ENCODE results near the gene WDR89. TPM values are rescaled to one million over a fixed set of nuclear protein-coding genes. Genes with fewer than 3 reads are reported as not detected.

WDR89 gene
- total RNA-seq, 5 donors from 2014 or later (not counting 1 experiment from before 2014, with no cell fraction given), result 12.1 to 31.3 (median 25.7) TPM

DNA sequence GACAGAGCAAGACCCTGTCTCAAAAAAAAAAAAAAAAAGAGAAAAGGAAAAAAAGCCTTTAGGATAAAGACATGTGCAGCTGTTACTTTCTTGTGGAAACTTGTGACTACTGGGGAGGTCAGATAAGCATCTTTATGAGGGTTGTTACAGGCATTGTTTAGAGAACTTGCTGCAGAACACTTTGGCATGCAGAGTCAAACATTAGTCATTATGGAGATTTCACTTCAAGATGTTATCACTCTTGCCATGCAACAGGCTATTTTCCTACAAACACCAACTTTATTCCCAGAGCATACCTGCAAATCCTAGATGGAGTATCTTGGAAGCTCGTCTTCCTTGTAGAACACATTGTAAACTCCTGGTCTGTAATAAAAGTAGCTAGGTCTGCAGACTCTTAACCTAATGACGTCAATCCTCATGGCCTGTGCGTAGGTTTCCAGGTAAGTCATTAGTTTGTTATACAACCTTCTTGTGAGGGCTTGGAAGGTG, 36.3 kb upstream of the WDR89 start:
- Mint-ChIP-seq H3K36me3 (peaks cover 26% of the 10 kb centered on the region), H3K27ac (no peak overlapping the region), H3K4me3 (no peak overlapping the region), H3K4me1 (peaks cover 0 to 5% (median 0%) of the 10 kb centered on the region in 3 donors), H3K9me3 (no peaks in the 10 kb centered on the region), H3K27me3 (no peaks in the 10 kb centered on the region)
- Histone ChIP-seq H3K27me3 (replicated peaks in 1 of 2; ENCODE audit: control insufficient read depth in 2 of 2, extremely low read depth in 1 of 2, insufficient read depth in 2 of 2, low read length in 1 of 2) (no peaks in the 10 kb centered on the region), H3K4me1 (ENCODE audit: control insufficient read depth in 1 of 2, extremely low read depth in 1 of 2, insufficient read depth in 2 of 2, low read length in 2 of 2) (no peaks in the 10 kb centered on the region), H3K27ac (ENCODE audit: low read length) (no peak overlapping the region), H3K36me3 (ENCODE audit: control insufficient read depth in 2 of 2, extremely low read depth in 1 of 2, insufficient read depth in 1 of 2, low read length in 1 of 2) (peaks cover 0 to 9% of the 10 kb centered on the region in 2 donors), H3K9me3 (no peaks in the 10 kb centered on the region), H3K4me3 (ENCODE audit: control insufficient read depth in 1 of 2, extremely low read depth in 1 of 2, low read length in 1 of 2) (no peak overlapping the region)
- POLR2A ChIA-PET, result interaction anchor here (0.5 to 0.7 kb wide), 2 partner anchors 12 to 42 kb away, joined by 3 to 5 read pairs; no protein-coding TSS in a partner anchor
- DNase-seq, result no peak
- ATAC-seq (replicated peaks in 1 of 4), result no peak
- CTCF ChIA-PET, result no interaction called here
- 100% methylated on average over 1 of the region's 3 CpGs for WGBS (ENCODE audit: insufficient coverage)

DNA sequence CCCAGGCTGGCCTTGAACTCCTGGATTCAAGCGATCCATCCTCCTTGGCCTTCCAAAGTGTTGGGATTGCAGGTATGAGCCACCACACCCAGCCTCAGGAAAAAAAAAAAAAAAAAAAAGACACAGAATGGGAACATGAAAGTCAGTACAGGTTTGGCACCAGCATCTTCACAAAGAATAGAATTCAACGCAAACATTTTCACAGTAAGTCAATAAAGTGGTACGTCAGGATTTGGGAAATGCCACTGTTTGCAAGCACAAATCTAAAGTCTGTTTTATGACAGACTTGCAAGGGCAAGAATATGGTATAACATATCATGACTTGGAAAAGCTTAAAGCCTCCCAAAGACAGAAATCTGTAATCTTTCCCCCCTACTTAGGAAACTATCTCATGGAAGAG, 34.9 kb upstream of the WDR89 start:
- no peaks in the 10 kb centered on the region for H3K27me3 ChIP-seq (replicated peaks in 1 of 2; ENCODE audit: control insufficient read depth in 2 of 2, extremely low read depth in 1 of 2, insufficient read depth in 2 of 2, low read length in 1 of 2)
- H3K4me3 ChIP-seq (ENCODE audit: control insufficient read depth in 1 of 2, extremely low read depth in 1 of 2, low read length in 1 of 2), result no peak overlapping the region
- WGBS (ENCODE audit: insufficient coverage), result 100% methylated on average over 1 of the region's 3 CpGs
- Mint-ChIP-seq H3K27ac (no peak overlapping the region), H3K9me3 (no peaks in the 10 kb centered on the region), H3K36me3 (peaks cover 22% of the 10 kb centered on the region), H3K4me3 (no peak overlapping the region), H3K27me3 (no peaks in the 10 kb centered on the region), H3K4me1 (peaks cover 0 to 5% (median 0%) of the 10 kb centered on the region in 3 donors)
- no peaks in the 10 kb centered on the region for H3K9me3 ChIP-seq
- no peaks in the 10 kb centered on the region for H3K4me1 ChIP-seq (ENCODE audit: control insufficient read depth in 1 of 2, extremely low read depth in 1 of 2, insufficient read depth in 2 of 2, low read length in 2 of 2)
- DNase-seq, result no peak
- no peak for ATAC-seq (replicated peaks in 1 of 4)
- ChIA-PET CTCF (no interaction called here), POLR2A (no interaction called here)
- H3K27ac ChIP-seq (ENCODE audit: low read length), result no peak overlapping the region
- H3K36me3 ChIP-seq (ENCODE audit: control insufficient read depth in 2 of 2, extremely low read depth in 1 of 2, insufficient read depth in 1 of 2, low read length in 1 of 2), result peaks cover 0 to 4% of the 10 kb centered on the region in 2 donors

DNA sequence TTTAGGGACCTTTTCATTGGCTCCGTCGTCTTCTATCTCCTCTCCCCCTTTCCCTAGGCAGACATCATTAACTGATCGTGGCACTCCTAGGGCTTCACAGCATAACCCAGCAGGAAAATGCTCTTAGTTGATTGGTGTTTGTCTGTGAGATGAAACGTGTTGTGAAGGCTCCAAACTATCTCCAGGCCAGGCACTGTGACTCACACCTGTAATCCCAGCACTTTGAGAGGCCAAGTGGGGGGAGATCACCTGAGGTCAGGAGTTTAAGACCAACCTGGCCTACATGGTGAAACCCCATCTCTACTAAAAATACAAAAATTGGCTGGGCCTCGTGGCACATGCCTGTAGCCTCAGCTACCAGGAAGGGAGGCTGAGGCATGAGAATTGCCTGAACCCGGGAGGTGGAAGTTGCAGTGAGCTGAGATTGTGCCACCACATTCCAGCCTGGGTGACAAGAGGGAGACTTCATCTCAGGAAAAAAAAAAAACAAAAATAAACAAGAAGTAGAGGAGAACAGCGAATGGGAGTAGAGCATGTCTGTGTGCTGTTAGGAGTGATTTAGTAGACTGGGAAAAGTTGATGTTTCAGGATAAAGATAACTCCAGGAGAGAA, 32.3 kb upstream of the WDR89 start:
- H3K9me3 ChIP-seq, result no peaks in the 10 kb centered on the region
- no peak for ATAC-seq (replicated peaks in 1 of 4)
- Mint-ChIP-seq H3K36me3 (peaks cover 20% of the 10 kb centered on the region), H3K4me3 (no peak overlapping the region), H3K4me1 (peaks cover 0 to 5% (median 0%) of the 10 kb centered on the region in 3 donors), H3K27me3 (no peaks in the 10 kb centered on the region), H3K27ac (no peak overlapping the region), H3K9me3 (no peaks in the 10 kb centered on the region)
- H3K4me1 ChIP-seq (ENCODE audit: control insufficient read depth in 1 of 2, extremely low read depth in 1 of 2, insufficient read depth in 2 of 2, low read length in 2 of 2), result no peaks in the 10 kb centered on the region
- POLR2A ChIA-PET, result no interaction called here
- CTCF ChIA-PET, result no interaction called here
- no peak overlapping the region for H3K4me3 ChIP-seq (ENCODE audit: control insufficient read depth in 1 of 2, extremely low read depth in 1 of 2, low read length in 1 of 2)
- DNase-seq, result no peak
- H3K27me3 ChIP-seq (replicated peaks in 1 of 2; ENCODE audit: control insufficient read depth in 2 of 2, extremely low read depth in 1 of 2, insufficient read depth in 2 of 2, low read length in 1 of 2), result no peaks in the 10 kb centered on the region
- peaks cover 0 to 4% of the 10 kb centered on the region in 2 donors for H3K36me3 ChIP-seq (ENCODE audit: control insufficient read depth in 2 of 2, extremely low read depth in 1 of 2, insufficient read depth in 1 of 2, low read length in 1 of 2)
- WGBS (ENCODE audit: insufficient coverage), result 83% methylated on average over 1 of the region's 7 CpGs
- no peak overlapping the region for H3K27ac ChIP-seq (ENCODE audit: low read length)

DNA sequence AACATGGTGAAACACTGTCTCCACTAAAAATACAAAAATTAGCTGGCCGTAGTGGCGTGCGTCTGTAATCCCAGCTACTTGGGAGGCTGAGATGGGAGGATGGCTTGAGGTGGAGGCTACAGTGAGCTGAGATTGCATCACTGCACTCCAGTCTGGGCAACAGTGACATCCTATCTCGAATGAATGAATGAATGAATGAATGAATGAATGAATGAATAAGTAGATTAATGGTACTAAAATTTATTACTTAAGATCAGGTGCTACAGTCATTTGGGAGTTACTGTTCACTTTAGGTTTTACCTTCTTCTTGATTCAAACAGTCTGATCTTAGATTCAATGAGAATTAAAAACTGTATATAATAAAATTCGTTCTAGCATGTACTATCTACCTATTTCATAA, 31.6 kb upstream of the WDR89 start:
- Histone ChIP-seq H3K27ac (ENCODE audit: low read length) (no peak overlapping the region), H3K9me3 (no peaks in the 10 kb centered on the region), H3K4me1 (ENCODE audit: control insufficient read depth in 1 of 2, extremely low read depth in 1 of 2, insufficient read depth in 2 of 2, low read length in 2 of 2) (no peaks in the 10 kb centered on the region), H3K4me3 (ENCODE audit: control insufficient read depth in 1 of 2, extremely low read depth in 1 of 2, low read length in 1 of 2) (no peak overlapping the region), H3K36me3 (ENCODE audit: control insufficient read depth in 2 of 2, extremely low read depth in 1 of 2, insufficient read depth in 1 of 2, low read length in 1 of 2) (peaks cover 0 to 4% of the 10 kb centered on the region in 2 donors), H3K27me3 (replicated peaks in 1 of 2; ENCODE audit: control insufficient read depth in 2 of 2, extremely low read depth in 1 of 2, insufficient read depth in 2 of 2, low read length in 1 of 2) (no peaks in the 10 kb centered on the region)
- ChIA-PET POLR2A (no interaction called here), CTCF (no interaction called here)
- H3K4me1 Mint-ChIP-seq, result peaks cover 0 to 5% (median 0%) of the 10 kb centered on the region in 3 donors
- H3K36me3 Mint-ChIP-seq, result peaks cover 17% of the 10 kb centered on the region
- 100% methylated on average over 1 of the region's 5 CpGs for WGBS (ENCODE audit: insufficient coverage)
- H3K27me3 Mint-ChIP-seq, result no peaks in the 10 kb centered on the region
- H3K4me3 Mint-ChIP-seq, result no peak overlapping the region
- H3K27ac Mint-ChIP-seq, result no peak overlapping the region
- H3K9me3 Mint-ChIP-seq, result no peaks in the 10 kb centered on the region
- DNase-seq (no peak), ATAC-seq (replicated peaks in 1 of 4) (no peak)

DNA sequence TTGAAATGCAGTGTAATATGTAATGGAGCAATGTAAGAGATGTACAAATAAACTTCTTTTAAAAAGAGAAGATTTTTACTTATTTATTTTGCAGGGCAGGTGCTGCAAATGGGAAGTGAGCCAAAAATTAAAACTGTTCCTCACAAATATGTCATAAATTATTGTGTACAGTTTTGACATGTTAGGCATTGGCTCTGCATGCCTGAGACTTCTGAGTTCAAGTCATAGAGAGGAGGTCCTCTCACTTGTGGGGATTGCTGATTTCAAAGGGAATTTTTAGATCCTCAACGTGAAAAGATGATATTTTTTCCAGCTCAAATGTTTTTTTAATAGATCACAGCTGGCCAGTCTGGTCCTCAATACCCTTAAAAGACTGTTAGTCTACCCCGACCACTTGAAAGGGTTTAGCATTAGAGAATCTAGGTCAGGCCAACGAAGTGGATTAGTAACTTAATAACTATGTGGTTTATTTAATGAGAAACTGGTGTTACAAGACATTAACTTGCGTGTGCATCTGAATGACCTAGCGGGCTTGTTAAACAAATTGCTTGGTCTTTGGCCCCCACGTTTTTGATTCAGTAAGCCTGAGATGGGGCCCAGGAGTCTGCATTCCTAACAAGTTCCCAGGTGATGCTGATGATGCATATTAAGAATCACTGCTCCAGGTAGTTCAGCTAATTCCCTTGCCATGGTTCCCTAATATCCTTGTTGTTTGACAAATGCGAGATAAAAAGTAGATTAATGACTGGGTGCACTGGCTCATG, 30.9 kb upstream of the WDR89 start:
- no peaks in the 10 kb centered on the region for H3K4me1 ChIP-seq (ENCODE audit: control insufficient read depth in 1 of 2, extremely low read depth in 1 of 2, insufficient read depth in 2 of 2, low read length in 2 of 2)
- H3K9me3 Mint-ChIP-seq, result no peaks in the 10 kb centered on the region
- DNase-seq (no peak), ATAC-seq (replicated peaks in 1 of 4) (no peak)
- peaks cover 12% of the 10 kb centered on the region for H3K36me3 Mint-ChIP-seq
- no peak overlapping the region for H3K4me3 ChIP-seq (ENCODE audit: control insufficient read depth in 1 of 2, extremely low read depth in 1 of 2, low read length in 1 of 2)
- peaks cover 0 to 4% of the 10 kb centered on the region in 2 donors for H3K36me3 ChIP-seq (ENCODE audit: control insufficient read depth in 2 of 2, extremely low read depth in 1 of 2, insufficient read depth in 1 of 2, low read length in 1 of 2)
- ChIA-PET POLR2A (interaction anchor here (0.6 to 0.7 kb wide), 2 partner anchors 39 to 555 kb away, joined by 3 read pairs; no protein-coding TSS in a partner anchor), CTCF (no interaction called here)
- H3K27me3 ChIP-seq (replicated peaks in 1 of 2; ENCODE audit: control insufficient read depth in 2 of 2, extremely low read depth in 1 of 2, insufficient read depth in 2 of 2, low read length in 1 of 2), result no peaks in the 10 kb centered on the region
- no peaks in the 10 kb centered on the region for H3K27me3 Mint-ChIP-seq
- no peak overlapping the region for H3K4me3 Mint-ChIP-seq
- WGBS (ENCODE audit: insufficient coverage), result 80% methylated on average over 5 of the region's 7 CpGs
- no peaks in the 10 kb centered on the region for H3K9me3 ChIP-seq
- peaks cover 0 to 5% (median 0%) of the 10 kb centered on the region in 3 donors for H3K4me1 Mint-ChIP-seq
- no peak overlapping the region for H3K27ac Mint-ChIP-seq
- H3K27ac ChIP-seq (ENCODE audit: low read length), result no peak overlapping the region

DNA sequence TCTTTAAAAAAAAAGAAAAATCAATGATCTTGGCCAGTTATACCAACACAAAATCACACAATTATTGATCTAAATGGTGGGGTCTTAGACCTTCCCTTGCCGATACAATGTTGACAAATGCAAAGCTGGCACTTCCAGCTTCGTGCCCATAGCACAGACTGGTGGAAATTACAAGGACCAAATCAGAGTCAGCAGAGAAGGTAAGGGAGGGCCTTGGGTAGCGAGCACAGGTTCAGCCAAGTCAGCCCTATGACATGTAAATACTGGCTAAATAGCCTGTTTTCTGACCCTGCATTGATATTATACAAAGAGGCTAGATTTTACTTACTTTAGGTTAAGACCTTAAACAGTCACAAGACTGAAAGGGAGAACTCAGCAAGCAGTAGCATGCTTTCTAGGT, 30.3 kb upstream of the WDR89 start:
- Histone ChIP-seq H3K9me3 (no peaks in the 10 kb centered on the region), H3K27me3 (replicated peaks in 1 of 2; ENCODE audit: control insufficient read depth in 2 of 2, extremely low read depth in 1 of 2, insufficient read depth in 2 of 2, low read length in 1 of 2) (no peaks in the 10 kb centered on the region), H3K4me3 (ENCODE audit: control insufficient read depth in 1 of 2, extremely low read depth in 1 of 2, low read length in 1 of 2) (no peak overlapping the region), H3K27ac (ENCODE audit: low read length) (no peak overlapping the region), H3K4me1 (ENCODE audit: control insufficient read depth in 1 of 2, extremely low read depth in 1 of 2, insufficient read depth in 2 of 2, low read length in 2 of 2) (no peaks in the 10 kb centered on the region), H3K36me3 (ENCODE audit: control insufficient read depth in 2 of 2, extremely low read depth in 1 of 2, insufficient read depth in 1 of 2, low read length in 1 of 2) (no peaks in the 10 kb centered on the region)
- ChIA-PET POLR2A (interaction anchor here (0.6 to 0.7 kb wide), 2 partner anchors 38 to 556 kb away, joined by 3 read pairs; no protein-coding TSS in a partner anchor), CTCF (no interaction called here)
- 94% methylated on average over 2 of the region's 3 CpGs for WGBS (ENCODE audit: insufficient coverage)
- Mint-ChIP-seq H3K9me3 (no peaks in the 10 kb centered on the region), H3K27me3 (no peaks in the 10 kb centered on the region), H3K27ac (no peak overlapping the region), H3K4me1 (peaks cover 0 to 5% (median 0%) of the 10 kb centered on the region in 3 donors), H3K36me3 (peaks cover 9% of the 10 kb centered on the region), H3K4me3 (no peak overlapping the region)
- DNase-seq (no peak), ATAC-seq (replicated peaks in 1 of 4) (no peak)
